ENCODE measurements around the gene KRT2.

DNA sequence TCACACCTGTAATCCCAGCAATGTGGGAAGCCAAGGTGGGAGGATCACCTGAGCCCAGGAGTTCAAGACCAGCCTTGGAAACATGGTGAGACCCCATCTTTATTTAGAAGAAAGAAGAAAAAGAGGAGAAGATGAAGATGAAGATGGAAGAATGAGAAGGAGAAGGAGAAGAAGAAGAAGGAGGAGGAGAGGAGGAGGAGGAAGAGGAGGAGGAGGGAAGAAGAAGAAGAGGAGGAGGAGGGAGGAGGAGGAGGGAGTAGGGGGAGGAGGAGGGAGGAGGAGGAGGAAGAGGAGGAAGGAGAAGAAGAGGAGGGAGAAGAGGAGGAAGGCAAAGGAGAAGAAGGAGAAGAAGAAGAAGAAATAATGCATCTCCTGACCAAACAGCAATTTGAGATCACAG is 37.2 kb upstream of the KRT2 start:
- TF ChIP-seq EZH2 (IDR thresholded peaks at IDR 0.05; ENCODE audit: borderline replicate concordance) (no peak), CTCF (IDR thresholded peaks at IDR 0.05; ENCODE audit: poor library complexity) (no peak)

Data from hepatocyte (in vitro differentiated cells).